Hepatocyte (in vitro differentiated cells): ENCODE results near the gene CYP4A22. TPM values are rescaled to one million over a fixed set of nuclear protein-coding genes. Genes with fewer than 3 reads are reported as not detected.
A peak's percentile ranks its signal among the peaks of the same experiment; 100 is the strongest.
"Not testable (repeated sequence)": the region's sequence is repeated elsewhere in the genome, so short reads cannot be mapped to it uniquely, and the experiment has no call there.

Source experiments
- DNase-seq: peaks from one replicate; pipeline ENCODE4 v3.0.0-alpha.2; 2016; ENCODE audit warnings: low spot score
- H2AFZ ChIP-seq: fragments of 200-600 bp; sonication (generic); 2 replicates; pipeline ENCODE4 v1.6.0; 2016; ENCODE audit warnings: antibody characterized with exemption, mild to moderate bottlenecking
- H3K27ac ChIP-seq: fragments of 200-600 bp; sonication (generic); 2 replicates; pipeline ENCODE4 v1.5.1; 2016; ENCODE audit warnings: mild to moderate bottlenecking
- H3K27me3 ChIP-seq: fragments of 200-600 bp; sonication (generic); 2 replicates; pipeline ENCODE4 v1.6.1; 2016
- H3K36me3 ChIP-seq: fragments of 200-600 bp; sonication (generic); replicated peaks from 2 replicates; pipeline ENCODE4 v1.5.1; 2016; ENCODE audit warnings: low read depth; ENCODE audit not compliant: insufficient read depth
- H3K4me1 ChIP-seq: fragments of 200-600 bp; sonication (generic); 2 replicates; pipeline ENCODE4 v1.5.1; 2016; ENCODE audit warnings: mild to moderate bottlenecking, moderate library complexity; ENCODE audit not compliant: insufficient read depth
- H3K4me2 ChIP-seq: fragments of 200-600 bp; sonication (generic); 2 replicates; pipeline ENCODE4 v1.6.0; 2016
- H3K4me3 ChIP-seq: fragments of 200-600 bp; sonication (generic); 2 replicates; pipeline ENCODE4 v1.5.1; 2016; ENCODE audit warnings: mild to moderate bottlenecking
- H3K79me2 ChIP-seq: fragments of 200-600 bp; sonication (generic); 2 replicates; pipeline ENCODE4 v1.6.0; 2017; ENCODE audit warnings: mild to moderate bottlenecking
- H3K9me2 ChIP-seq: fragments of 200-600 bp; sonication (generic); replicated peaks from 2 replicates; pipeline ENCODE4 v1.6.0; 2017; ENCODE audit warnings: mild to moderate bottlenecking; ENCODE audit not compliant: insufficient read depth
- H3K9me3 ChIP-seq: fragments of 200-600 bp; sonication (generic); 2 replicates; pipeline ENCODE4 v1.5.1; 2016; ENCODE audit warnings: low read depth, mild to moderate bottlenecking
- H4K20me1 ChIP-seq: fragments of 200-600 bp; sonication (generic); 2 replicates; pipeline ENCODE4 v1.6.0; 2016; ENCODE audit warnings: mild to moderate bottlenecking; ENCODE audit not compliant: insufficient read depth, poor library complexity, severe bottlenecking
- CTCF ChIP-seq: fragments of 200-600 bp; sonication (generic); IDR thresholded peaks from 2 replicates; pipeline ENCODE4 v1.5.1; 2016; ENCODE audit warnings: antibody characterized with exemption, mild to moderate bottlenecking; ENCODE audit not compliant: poor library complexity
- EZH2 ChIP-seq: fragments of 200-600 bp; sonication (generic); IDR thresholded peaks from 2 replicates; pipeline ENCODE4 v1.6.1; 2016; ENCODE audit warnings: antibody characterized with exemption, mild to moderate bottlenecking, borderline replicate concordance
- EZH2phosphoT487 ChIP-seq: fragments of 200-600 bp; sonication (generic); IDR thresholded peaks from one replicate; pipeline ENCODE4 v1.6.1; 2018; ENCODE audit warnings: antibody characterized with exemption, mild to moderate bottlenecking, low read depth, moderate library complexity; ENCODE audit not compliant: unreplicated experiment, severe bottlenecking
- WGBS: methylation state at CpG from one replicate; pipeline ENCODE4 v1.1.6; 2016; ENCODE audit warnings: low lambda C conversion rate; ENCODE audit errors: missing lambda C conversion rate; 5-methylcytosine and 5-hydroxymethylcytosine counted together
- polyA plus RNA-seq: library from polyadenylated mRNA; unstranded; fragments of >200 nt; fragmentation: Nextera tagmentation; extraction: Ambion mirVana; gene quantifications from 2 replicates; pipeline ENCODE4 v1.2.1, GENCODE V29; 2016
- total RNA-seq: library from RNA; depleted of rRNA; stranded (reverse); fragments of >200 nt; gene quantifications from 2 replicates; pipeline ENCODE4 v1.2.3, GENCODE V29; 2014

Gene CYP4A22
- total RNA-seq = 0.83 and 2.6 TPM in 2 replicates
- polyA plus RNA-seq = 3.9 and 7.3 TPM in 2 replicates

GRCh38 chr1:47137198-47137597 is at the start of gene CYP4A22:
TSS of gene CYP4A22 (plus strand) at chr1:47137441. CDS start at chr1:47137486, 45 bp downstream.
- TF ChIP-seq CTCF (no peak), EZH2 (no peak), EZH2phosphoT487 (no peak)
- no peaks in the 10 kb centered on the region for H3K79me2 ChIP-seq
- no peak within 1 kb of the TSS for H3K4me3 ChIP-seq

GRCh38 chr1:47089356-47089755 is 47.9 kb upstream of the CYP4A22 start:
- H4K20me1 ChIP-seq, H3K36me3 ChIP-seq, H2AFZ ChIP-seq, H3K79me2 ChIP-seq, H3K9me2 ChIP-seq, H3K27ac ChIP-seq, H3K4me2 ChIP-seq, H3K4me3 ChIP-seq, H3K9me3 ChIP-seq, H3K27me3 ChIP-seq, H3K4me1 ChIP-seq: not testable (repeated sequence)
- peak; percentile 34 for DNase-seq
- peak; percentile 60 for TF ChIP-seq CTCF
- WGBS = 2% methylated on average over 3 of the region's 3 CpGs

More at GRCh38 chr1:47137198-47137597, at the start of gene CYP4A22:
- Histone ChIP-seq H2AFZ (no peak within 1 kb of the TSS), H3K36me3 (no peaks in the 10 kb centered on the region), H3K27me3 (no peaks in the 10 kb centered on the region), H3K4me2 (no peak within 1 kb of the TSS), H3K4me1 (no peaks in the 10 kb centered on the region), H4K20me1 (no peaks in the 10 kb centered on the region), H3K9me3 (no peaks in the 10 kb centered on the region), H3K9me2 (no peaks in the 10 kb centered on the region), H3K27ac (no peak within 1 kb of the TSS)
- WGBS = 89% methylated on average over 4 of the region's 4 CpGs
- no peak for DNase-seq

GRCh38 chr1:47091476-47091875 is 45.8 kb upstream of the CYP4A22 start:
- not testable (repeated sequence) for H3K9me2 ChIP-seq, H3K4me2 ChIP-seq, H3K27ac ChIP-seq, H3K27me3 ChIP-seq, H3K4me3 ChIP-seq, H3K79me2 ChIP-seq, H3K36me3 ChIP-seq, H4K20me1 ChIP-seq, DNase-seq, H3K9me3 ChIP-seq, H2AFZ ChIP-seq, H3K4me1 ChIP-seq
- peak; percentile 13 for TF ChIP-seq CTCF
- WGBS = 25% methylated on average over 3 of the region's 3 CpGs

GRCh38 chr1:47104816-47105215 is 32.4 kb upstream of the CYP4A22 start:
- no peak for TF ChIP-seq CTCF
- no peak for TF ChIP-seq EZH2phosphoT487
- TF ChIP-seq EZH2 = no peak
- no peak for DNase-seq
- WGBS = 92% methylated on average over 3 of the region's 3 CpGs
- H3K27ac ChIP-seq = no peak overlapping the region
- no peak overlapping the region for H3K4me2 ChIP-seq
- H4K20me1 ChIP-seq = no peaks in the 10 kb centered on the region
- H3K9me3 ChIP-seq = no peaks in the 10 kb centered on the region
- no peaks in the 10 kb centered on the region for H3K36me3 ChIP-seq
- H3K9me2 ChIP-seq = no peaks in the 10 kb centered on the region
- no peak overlapping the region for H3K4me3 ChIP-seq
- H3K79me2 ChIP-seq = no peaks in the 10 kb centered on the region
- no peaks in the 10 kb centered on the region for H3K27me3 ChIP-seq
- no peak overlapping the region for H2AFZ ChIP-seq
- H3K4me1 ChIP-seq = no peaks in the 10 kb centered on the region
